Neural crest cell (in vitro differentiated cells): ENCODE data around the gene CIDEB. TPM values are rescaled to one million over a fixed set of nuclear protein-coding genes. Genes with fewer than 3 reads are reported as not detected.
A peak's percentile ranks its signal among the peaks of the same experiment; 100 is the strongest.
"Not testable (repeated sequence)": the region's sequence is repeated elsewhere in the genome, so short reads cannot be mapped to it uniquely, and the experiment has no call there.

Source experiments
- DNase-seq: peaks from one replicate; pipeline ENCODE4 v3.0.0; 2021; ENCODE audit warnings: low read depth, mixed read lengths, low spot score
- H3K27ac Mint-ChIP-seq: one replicate; pipeline ENCODE4 v1.8.0; 2021; ENCODE audit warnings: mild to moderate bottlenecking, mixed read lengths; ENCODE audit not compliant: unreplicated experiment
- H3K27me3 Mint-ChIP-seq: 2 replicates; pipeline ENCODE4 v1.8.0; 2021; ENCODE audit warnings: low read depth, mild to moderate bottlenecking, mixed read lengths
- H3K36me3 Mint-ChIP-seq: 2 replicates; pipeline ENCODE4 v1.8.0; 2021; ENCODE audit warnings: low read depth, mild to moderate bottlenecking, mixed read lengths
- H3K4me1 Mint-ChIP-seq: 2 replicates; pipeline ENCODE4 v1.8.0; 2021; ENCODE audit warnings: mixed read lengths
- H3K4me3 Mint-ChIP-seq: one replicate; pipeline ENCODE4 v1.8.0; 2021; ENCODE audit warnings: mild to moderate bottlenecking, mixed read lengths
- H3K9me3 Mint-ChIP-seq: 2 replicates; pipeline ENCODE4 v1.8.0; 2021; ENCODE audit warnings: mixed read lengths
- CTCF ChIP-seq: fragments of 200-600 bp; sonication (generic); conservative IDR thresholded peaks from 2 replicates; pipeline ENCODE4 v1.5.0; 2021; ENCODE audit warnings: antibody characterized with exemption, mild to moderate bottlenecking
- long read RNA-seq: library from polyadenylated mRNA; unstranded; transcript quantifications from one replicate; pipeline ENCODE4 v2.0.0, GENCODE V29; 2020
- total RNA-seq: library from RNA; stranded (reverse); gene quantifications from 2 replicates; pipeline ENCODE4 v1.2.1, GENCODE V29; 2021

CIDEB gene, protein sequence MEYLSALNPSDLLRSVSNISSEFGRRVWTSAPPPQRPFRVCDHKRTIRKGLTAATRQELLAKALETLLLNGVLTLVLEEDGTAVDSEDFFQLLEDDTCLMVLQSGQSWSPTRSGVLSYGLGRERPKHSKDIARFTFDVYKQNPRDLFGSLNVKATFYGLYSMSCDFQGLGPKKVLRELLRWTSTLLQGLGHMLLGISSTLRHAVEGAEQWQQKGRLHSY
- not detected in 2 replicates for total RNA-seq
- long read RNA-seq, result 0 reads

DNA sequence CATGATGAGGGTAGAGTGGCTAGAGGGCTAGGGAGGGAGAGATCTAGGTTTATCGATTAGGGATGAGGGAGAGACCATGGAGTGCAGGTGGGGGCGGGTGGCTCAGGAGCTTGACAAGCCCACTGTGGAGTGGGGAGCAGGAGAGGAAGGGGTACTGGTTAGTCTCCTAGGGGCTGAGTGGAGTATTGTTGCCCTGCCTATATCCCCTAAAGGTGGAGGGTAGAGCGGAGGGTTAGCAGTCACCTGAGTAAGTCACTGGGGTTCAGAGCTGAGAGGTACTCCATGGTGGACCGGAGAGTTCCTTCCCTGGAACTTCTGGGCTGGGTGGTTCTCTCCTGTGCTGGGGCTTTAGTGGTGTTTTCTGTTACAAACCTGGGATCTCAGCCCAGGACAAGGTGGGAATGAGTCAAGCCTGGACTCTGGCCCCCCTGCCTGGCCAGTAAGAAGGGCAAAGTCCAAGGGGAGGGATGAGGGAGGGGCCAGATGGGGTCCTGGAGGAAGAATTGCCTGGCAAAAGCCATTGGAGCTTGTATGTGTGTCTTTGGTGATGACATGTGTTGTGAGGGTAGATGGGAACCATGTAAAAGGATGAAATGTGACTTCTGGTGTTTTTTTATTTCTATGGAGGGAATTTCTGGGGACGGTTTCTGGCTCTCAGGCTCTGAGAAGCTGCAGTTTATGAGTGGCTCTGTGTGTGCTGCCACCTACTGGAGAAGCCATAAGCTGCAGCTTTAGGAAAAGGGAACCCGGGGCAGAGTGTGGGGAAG is at the start of gene CIDEB:
CIDEB (minus strand) TSS at position 403 of the 767 bp plus-strand sequence; CDS start at position 284, 119 bp downstream.
- no peaks in the 10 kb centered on the region for H3K9me3 Mint-ChIP-seq
- H3K27me3 Mint-ChIP-seq, result no peaks in the 10 kb centered on the region
- peak; percentile 71 for DNase-seq
- peaks cover 3% of the 10 kb centered on the region for H3K36me3 Mint-ChIP-seq
- TF ChIP-seq CTCF, result peak; percentile 91
- peak within 1 kb of the TSS; percentile 38 for H3K4me3 Mint-ChIP-seq
- H3K4me1 Mint-ChIP-seq, result peaks cover 5% of the 10 kb centered on the region
- no peak within 1 kb of the TSS for H3K27ac Mint-ChIP-seq

GRCh38 chr14:24356208-24356607 is 48.4 kb upstream of the CIDEB start:
- H3K9me3 Mint-ChIP-seq, result no peaks in the 10 kb centered on the region
- peaks cover 66% of the 10 kb centered on the region for H3K27me3 Mint-ChIP-seq
- no peak overlapping the region for H3K4me3 Mint-ChIP-seq
- no peak for DNase-seq
- no peaks in the 10 kb centered on the region for H3K36me3 Mint-ChIP-seq
- no peaks in the 10 kb centered on the region for H3K4me1 Mint-ChIP-seq
- H3K27ac Mint-ChIP-seq, result no peak overlapping the region
- TF ChIP-seq CTCF, result no peak

DNA sequence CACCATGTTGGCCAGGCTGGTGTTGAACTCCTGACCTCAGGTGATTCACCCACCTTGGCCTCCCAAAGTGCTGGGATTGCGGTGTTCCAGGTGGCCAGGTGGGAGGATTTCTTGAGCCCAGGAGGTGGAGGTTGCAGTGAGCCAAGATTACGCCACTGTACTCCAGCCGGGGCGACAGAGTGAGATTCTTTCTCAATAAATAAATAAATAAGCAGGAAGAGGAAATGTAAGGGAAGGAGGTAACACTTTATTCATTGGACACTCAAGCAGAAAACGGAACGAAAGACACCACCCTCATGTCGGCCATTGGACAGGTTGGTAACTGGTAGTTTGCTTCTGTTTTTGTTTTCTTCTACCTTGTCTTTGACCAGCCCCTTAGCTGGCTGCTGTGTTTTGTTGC is 47.2 kb upstream of the CIDEB start:
- Mint-ChIP-seq H3K27me3 (peaks cover 67% of the 10 kb centered on the region), H3K36me3 (no peaks in the 10 kb centered on the region), H3K4me1 (no peaks in the 10 kb centered on the region), H3K4me3 (no peak overlapping the region), H3K27ac (no peak overlapping the region), H3K9me3 (no peaks in the 10 kb centered on the region)
- DNase-seq, result no peak
- TF ChIP-seq CTCF, result no peak

DNA sequence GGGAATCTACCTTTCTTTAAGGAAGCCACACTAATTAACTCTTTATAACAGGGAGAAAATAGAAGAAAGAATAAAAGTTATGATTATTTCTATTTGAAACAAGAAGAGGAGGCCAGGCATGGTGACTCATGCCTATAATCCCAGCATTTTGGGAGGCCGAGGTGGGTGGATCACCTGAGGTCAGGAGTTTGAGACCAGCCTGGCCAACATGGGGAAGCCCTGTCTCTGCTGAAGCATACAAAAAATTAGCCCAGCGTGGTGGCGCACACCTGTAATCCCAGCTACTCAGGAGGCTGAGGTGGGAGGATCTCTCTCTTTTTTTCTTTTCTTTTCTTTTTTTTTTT is 46.7 kb upstream of the CIDEB start:
- H3K4me1 Mint-ChIP-seq, DNase-seq, H3K27ac Mint-ChIP-seq, H3K9me3 Mint-ChIP-seq, H3K36me3 Mint-ChIP-seq, H3K4me3 Mint-ChIP-seq: not testable (repeated sequence)
- H3K27me3 Mint-ChIP-seq, result peaks cover 67% of the 10 kb centered on the region

DNA sequence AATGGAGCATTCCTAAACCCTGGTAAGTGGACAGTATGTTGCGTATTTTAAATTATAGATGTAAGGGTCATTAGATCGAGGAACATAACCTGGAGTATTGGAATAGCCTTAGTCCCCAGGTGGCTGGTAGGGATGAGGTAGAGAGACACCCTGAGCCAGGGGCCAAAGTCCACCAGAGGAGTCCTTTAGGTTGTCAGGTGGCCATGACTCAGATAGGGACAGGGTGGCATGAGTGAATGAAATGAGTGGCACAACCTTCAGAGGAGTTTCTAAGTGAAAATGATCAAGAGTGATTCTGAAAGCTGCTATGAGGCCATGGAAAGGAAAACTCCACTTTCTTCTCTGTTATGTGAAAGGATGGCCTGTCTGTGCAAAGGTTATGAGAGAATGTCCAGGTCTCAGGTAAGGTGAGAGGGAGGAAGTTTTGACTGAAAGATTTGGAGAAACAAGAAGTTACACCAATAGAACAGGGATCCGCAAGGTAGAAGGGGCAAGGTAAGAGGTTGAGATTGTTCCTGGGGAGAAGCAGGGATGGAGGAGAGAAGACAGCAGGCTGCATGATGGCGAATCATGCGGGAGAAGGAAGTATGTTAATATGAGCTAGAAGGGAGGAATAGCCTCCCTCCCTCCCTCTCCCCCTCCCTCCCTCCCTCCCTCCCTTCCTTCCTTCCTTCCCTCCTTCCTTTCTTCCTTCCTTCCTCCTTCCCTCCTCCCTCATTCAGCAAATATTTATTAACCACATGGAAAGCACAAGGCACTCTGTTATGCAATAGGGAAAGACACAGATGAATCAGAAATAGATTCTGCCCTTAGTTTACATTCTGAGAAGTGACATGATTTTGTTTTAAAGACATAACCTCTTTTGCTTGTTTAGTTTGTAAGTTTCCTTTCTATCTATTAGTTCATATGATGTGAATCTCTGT is 46.0 kb upstream of the CIDEB start:
- Mint-ChIP-seq H3K4me1 (no peaks in the 10 kb centered on the region), H3K27ac (no peak overlapping the region), H3K27me3 (peaks cover 73% of the 10 kb centered on the region), H3K9me3 (no peaks in the 10 kb centered on the region), H3K4me3 (no peak overlapping the region), H3K36me3 (no peaks in the 10 kb centered on the region)
- no peak for DNase-seq
- TF ChIP-seq CTCF, result no peak
